Osteoblast (primary cell): ENCODE measurements around the gene IQCN. TPM values are rescaled to one million over a fixed set of nuclear protein-coding genes. Genes with fewer than 3 reads are reported as not detected.
A peak's percentile ranks its signal among the peaks of the same experiment; 100 is the strongest.

ENCODE experiments used
- DNase-seq: peaks from one replicate; pipeline ENCODE4 v3.0.0; 2011; ENCODE audit warnings: low spot score, mixed read lengths; ENCODE audit not compliant: insufficient read length; ENCODE audit errors: missing footprints
- H2AFZ ChIP-seq: 2 replicates; pipeline ENCODE4 v1.6.0; 2011; ENCODE audit warnings: mild to moderate bottlenecking, low read length
- H3K27ac ChIP-seq: 2 replicates; pipeline ENCODE4 v1.5.1; 2011; ENCODE audit warnings: mild to moderate bottlenecking, low read depth, low read length, moderate library complexity
- H3K27me3 ChIP-seq: 2 replicates; pipeline ENCODE4 v1.6.0; 2012; ENCODE audit warnings: mild to moderate bottlenecking, control low read depth, inconsistent platforms, low read length, moderate library complexity; ENCODE audit not compliant: insufficient read depth
- H3K36me3 ChIP-seq: 2 replicates; pipeline ENCODE4 v1.5.1; 2011; ENCODE audit warnings: mild to moderate bottlenecking, low read length, control low read depth, moderate library complexity; ENCODE audit not compliant: insufficient read depth
- H3K4me1 ChIP-seq: 2 replicates; pipeline ENCODE4 v1.5.1; 2011; ENCODE audit warnings: mild to moderate bottlenecking, low read length, control low read depth, moderate library complexity; ENCODE audit not compliant: insufficient read depth
- H3K4me2 ChIP-seq: 2 replicates; pipeline ENCODE4 v1.6.0; 2011; ENCODE audit warnings: mild to moderate bottlenecking, low read length; ENCODE audit not compliant: insufficient read depth
- H3K4me3 ChIP-seq: fragments of 200-600 bp; sonication (generic); 3 replicates; pipeline ENCODE4 v1.5.1; 2012; ENCODE audit warnings: mild to moderate bottlenecking, low read length, inconsistent platforms; ENCODE audit not compliant: insufficient read depth
- H3K79me2 ChIP-seq: 2 replicates; pipeline ENCODE4 v1.6.0; 2012; ENCODE audit warnings: mild to moderate bottlenecking, low read length, control low read depth, inconsistent platforms; ENCODE audit not compliant: insufficient read depth
- H3K9me3 ChIP-seq: 2 replicates; pipeline ENCODE4 v1.5.1; 2011; ENCODE audit warnings: low read depth, low read length, control low read depth
- H4K20me1 ChIP-seq: 2 replicates; pipeline ENCODE4 v1.6.0; 2012; ENCODE audit warnings: mild to moderate bottlenecking, low read length, control low read depth; ENCODE audit not compliant: insufficient read depth
- total RNA-seq: library from RNA; depleted of rRNA; stranded (reverse); fragments of >200 nt; gene quantifications from 2 replicates; pipeline ENCODE4 v1.2.3, GENCODE V29; 2012
- TF ChIP-seq, protein P1 (sequence below): IDR thresholded peaks from 2 replicates; pipeline ENCODE4 v1.5.1; 2011; ENCODE audit warnings: mild to moderate bottlenecking, low read depth, low read length, moderate library complexity; ENCODE audit errors: extremely low read depth

IQCN gene
- total RNA-seq, 1 donor, result 2.5 TPM

DNA sequence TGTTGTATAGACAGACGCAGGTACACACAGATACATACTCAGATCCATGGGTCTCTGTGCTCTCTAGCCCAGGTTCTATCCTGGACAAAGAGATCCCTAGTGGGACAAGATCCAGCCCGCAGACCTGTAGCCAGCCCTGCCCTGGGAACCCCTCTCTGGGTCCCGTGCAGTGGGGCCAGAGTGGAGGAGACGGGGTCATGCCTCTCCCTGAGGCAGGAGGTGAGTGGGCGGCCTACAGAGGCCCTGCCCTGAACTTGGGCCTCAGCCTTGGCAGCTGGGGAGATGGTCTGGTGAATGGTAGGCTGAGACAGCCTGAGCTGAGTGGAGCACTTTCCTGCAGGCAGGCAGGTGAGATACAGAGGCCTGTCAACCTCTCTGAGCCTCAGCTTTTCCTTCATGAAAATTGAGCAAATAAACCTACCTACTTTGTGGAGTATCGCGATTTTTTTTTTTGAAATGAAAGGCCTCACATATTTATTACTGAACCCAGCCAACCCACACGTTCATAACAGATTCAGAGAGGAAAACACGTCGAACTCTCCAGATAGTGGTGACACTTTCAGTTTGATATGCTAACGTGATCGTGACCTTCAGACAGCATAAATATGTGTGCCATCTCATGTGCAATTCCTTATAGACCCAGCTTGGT lies 10.6 kb upstream of the IQCN start:
- H3K79me2 ChIP-seq, result peaks cover 13% of the 10 kb centered on the region
- H3K9me3 ChIP-seq, result no peaks in the 10 kb centered on the region
- peak overlapping the region; percentile 15 for H3K27ac ChIP-seq
- H3K27me3 ChIP-seq, result no peaks in the 10 kb centered on the region
- no peaks in the 10 kb centered on the region for H4K20me1 ChIP-seq
- H2AFZ ChIP-seq, result peak overlapping the region; percentile 29
- H3K4me1 ChIP-seq, result peaks cover 24% of the 10 kb centered on the region
- no peak overlapping the region for H3K4me3 ChIP-seq
- TF ChIP-seq, protein P1, sequence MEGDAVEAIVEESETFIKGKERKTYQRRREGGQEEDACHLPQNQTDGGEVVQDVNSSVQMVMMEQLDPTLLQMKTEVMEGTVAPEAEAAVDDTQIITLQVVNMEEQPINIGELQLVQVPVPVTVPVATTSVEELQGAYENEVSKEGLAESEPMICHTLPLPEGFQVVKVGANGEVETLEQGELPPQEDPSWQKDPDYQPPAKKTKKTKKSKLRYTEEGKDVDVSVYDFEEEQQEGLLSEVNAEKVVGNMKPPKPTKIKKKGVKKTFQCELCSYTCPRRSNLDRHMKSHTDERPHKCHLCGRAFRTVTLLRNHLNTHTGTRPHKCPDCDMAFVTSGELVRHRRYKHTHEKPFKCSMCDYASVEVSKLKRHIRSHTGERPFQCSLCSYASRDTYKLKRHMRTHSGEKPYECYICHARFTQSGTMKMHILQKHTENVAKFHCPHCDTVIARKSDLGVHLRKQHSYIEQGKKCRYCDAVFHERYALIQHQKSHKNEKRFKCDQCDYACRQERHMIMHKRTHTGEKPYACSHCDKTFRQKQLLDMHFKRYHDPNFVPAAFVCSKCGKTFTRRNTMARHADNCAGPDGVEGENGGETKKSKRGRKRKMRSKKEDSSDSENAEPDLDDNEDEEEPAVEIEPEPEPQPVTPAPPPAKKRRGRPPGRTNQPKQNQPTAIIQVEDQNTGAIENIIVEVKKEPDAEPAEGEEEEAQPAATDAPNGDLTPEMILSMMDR, result no peak
- no peak overlapping the region for H3K4me2 ChIP-seq
- no peaks in the 10 kb centered on the region for H3K36me3 ChIP-seq
- DNase-seq, result peak; percentile 86

GRCh38 chr19:18283338-18283737 lies 9.1 kb upstream of the IQCN start:
- TF ChIP-seq, protein P1, result no peak
- H3K4me2 ChIP-seq, result no peak overlapping the region
- H3K27ac ChIP-seq, result no peak overlapping the region
- no peak overlapping the region for H2AFZ ChIP-seq
- H3K4me1 ChIP-seq, result peaks cover 33% of the 10 kb centered on the region
- H3K4me3 ChIP-seq, result no peak overlapping the region
- H3K36me3 ChIP-seq, result peaks cover 9% of the 10 kb centered on the region
- no peak for DNase-seq
- no peaks in the 10 kb centered on the region for H3K9me3 ChIP-seq
- H4K20me1 ChIP-seq, result peaks cover 11% of the 10 kb centered on the region
- no peaks in the 10 kb centered on the region for H3K27me3 ChIP-seq
- H3K79me2 ChIP-seq, result peaks cover 28% of the 10 kb centered on the region

DNA sequence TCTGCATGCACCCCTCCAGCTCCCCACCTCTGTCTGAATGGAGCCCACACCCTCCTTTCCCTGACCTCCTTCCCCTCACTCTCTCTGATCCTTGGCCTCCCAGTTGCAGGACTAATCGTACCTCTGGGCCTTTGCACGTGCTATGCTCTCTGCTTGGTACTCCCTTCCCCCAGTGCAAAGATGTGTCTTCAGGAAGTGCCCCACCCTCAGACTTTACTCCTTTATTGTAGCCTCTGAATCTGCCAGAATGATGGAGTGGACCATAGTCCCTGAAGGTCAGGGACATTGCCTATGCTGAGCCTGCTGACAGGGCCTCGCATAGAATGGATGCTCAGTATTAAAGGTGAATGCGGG lies 8.5 kb upstream of the IQCN start:
- Histone ChIP-seq H3K4me2 (peak overlapping the region; percentile 84), H3K27me3 (no peaks in the 10 kb centered on the region), H2AFZ (no peak overlapping the region), H3K4me3 (peak overlapping the region; percentile 64), H3K9me3 (no peaks in the 10 kb centered on the region), H3K36me3 (peaks cover 14% of the 10 kb centered on the region), H3K79me2 (peaks cover 34% of the 10 kb centered on the region), H3K4me1 (peaks cover 38% of the 10 kb centered on the region), H4K20me1 (peaks cover 17% of the 10 kb centered on the region), H3K27ac (peak overlapping the region; percentile 94)
- TF ChIP-seq, protein P1, result no peak
- DNase-seq, result peak; percentile 53

DNA sequence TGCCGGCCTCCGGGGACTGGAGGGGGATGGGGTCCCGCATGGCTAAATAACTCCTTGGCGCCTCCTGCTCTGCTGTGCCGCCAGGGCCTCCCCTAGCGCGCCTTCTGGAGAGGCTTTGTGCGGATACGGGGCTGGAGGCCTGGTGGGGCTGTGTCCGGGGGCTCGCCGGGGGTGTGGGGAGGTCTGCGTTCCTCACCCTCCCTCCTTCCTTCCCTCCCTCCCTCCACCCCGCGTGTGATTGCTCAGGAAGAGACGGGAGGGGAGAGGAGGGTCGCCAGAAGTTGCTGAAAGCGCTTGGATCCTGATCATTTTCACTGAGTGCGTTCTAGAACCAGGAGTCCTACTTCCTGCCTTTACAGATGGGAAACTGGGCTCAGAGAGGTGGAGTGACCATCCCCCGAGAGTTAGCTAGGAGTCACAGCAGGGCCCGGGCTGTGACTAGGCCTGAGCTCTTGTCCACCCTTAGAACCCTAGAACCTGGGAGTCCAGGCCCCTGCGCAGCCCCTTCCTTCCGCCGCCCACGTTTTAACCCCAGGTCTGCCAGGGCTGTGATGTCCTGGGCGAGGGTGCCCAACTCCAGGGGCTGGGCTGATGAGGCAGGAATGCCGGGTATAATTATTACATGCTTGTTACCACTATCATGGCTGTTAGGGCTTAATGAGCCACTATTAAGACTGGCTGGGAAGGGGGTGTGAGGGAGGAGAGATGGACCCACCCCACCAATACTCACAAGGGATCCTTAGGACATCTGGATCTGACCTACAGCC lies 8.0 kb upstream of the IQCN start:
- no peak for DNase-seq
- Histone ChIP-seq H4K20me1 (peaks cover 17% of the 10 kb centered on the region), H3K27me3 (no peaks in the 10 kb centered on the region), H3K4me2 (peak overlapping the region; percentile 84), H3K4me3 (peak overlapping the region; percentile 64), H3K4me1 (peaks cover 38% of the 10 kb centered on the region), H3K79me2 (peaks cover 38% of the 10 kb centered on the region), H3K27ac (peak overlapping the region; percentile 94), H2AFZ (peak overlapping the region; percentile 6), H3K36me3 (peaks cover 14% of the 10 kb centered on the region), H3K9me3 (no peaks in the 10 kb centered on the region)
- TF ChIP-seq, protein P1, result no peak
